Neutrophil (primary cell): ENCODE results near the gene UNK.

Experiments used
- H3K27ac ChIP-seq: fragments of 200-600 bp; sonication (generic); 2 replicates; pipeline ENCODE4 v1.5.1; 2016; ENCODE audit warnings: mild to moderate bottlenecking, moderate library complexity
- H3K27me3 ChIP-seq: fragments of 200-600 bp; sonication (generic); 2 replicates; pipeline ENCODE4 v1.6.0; 2016; ENCODE audit warnings: mild to moderate bottlenecking
- H3K36me3 ChIP-seq: fragments of 200-600 bp; sonication (generic); 2 replicates; pipeline ENCODE4 v1.5.1; 2017
- H3K4me1 ChIP-seq, 2 experiments: fragments of 200-600 bp in 1 of 2; sonication (generic) in 1 of 2; 1 replicate in 1 of 2; 2 replicates in 1 of 2; pipeline versions ENCODE4 v1.5.1 to v1.6.1; 2013 to 2016; ENCODE audit warnings: low read depth in 1 of 2, low read length in 1 of 2, mild to moderate bottlenecking in 1 of 2, moderate library complexity in 1 of 2; ENCODE audit not compliant: control insufficient read depth in 1 of 2, insufficient read depth in 1 of 2
- H3K4me3 ChIP-seq, 2 experiments: fragments of 200-600 bp in 1 of 2; sonication (generic) in 1 of 2; 1 replicate in 1 of 2; 2 replicates in 1 of 2; pipeline ENCODE4 v1.5.1; 2013 to 2016; ENCODE audit warnings: low read depth in 1 of 2, low read length in 1 of 2, mild to moderate bottlenecking in 1 of 2, moderate library complexity in 1 of 2
- H3K9me3 ChIP-seq: fragments of 200-600 bp; sonication (generic); 2 replicates; pipeline ENCODE4 v1.5.1; 2016
- TF ChIP-seq, protein P1 (sequence below): fragments of 200-600 bp; sonication (generic); IDR thresholded peaks from 2 replicates; pipeline ENCODE4 v1.5.1; 2016; ENCODE audit warnings: antibody characterized with exemption

UNK gene

DNA sequence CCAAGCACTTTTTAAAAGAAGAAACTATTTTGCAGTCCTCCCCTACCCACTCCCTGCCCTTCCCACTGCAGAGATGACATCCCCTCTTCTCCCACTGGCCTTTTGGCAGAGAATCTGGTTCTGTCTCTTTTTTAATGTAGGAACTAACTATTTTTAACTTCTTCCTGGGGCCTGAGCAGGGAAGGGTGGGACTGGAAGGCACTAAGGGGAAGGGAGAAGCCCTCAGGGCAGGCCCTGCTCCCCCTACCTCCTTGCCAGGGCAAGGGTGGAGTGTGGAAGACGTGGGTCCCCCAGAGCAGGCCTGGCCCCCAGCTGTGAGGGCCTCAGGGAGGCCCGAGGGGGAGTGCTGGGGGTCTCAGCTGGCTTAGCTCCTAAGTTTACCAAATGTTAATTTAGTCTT lies 40.1 kb downstream of the UNK start:
- Histone ChIP-seq H3K27me3 (no peaks in the 10 kb centered on the region), H3K9me3 (no peaks in the 10 kb centered on the region), H3K27ac (peak overlapping the region; percentile 63), H3K4me1 (no peaks in the 10 kb centered on the region), H3K36me3 (peaks cover 83% of the 10 kb centered on the region), H3K4me3 (no peak overlapping the region)
- TF ChIP-seq, protein P1, sequence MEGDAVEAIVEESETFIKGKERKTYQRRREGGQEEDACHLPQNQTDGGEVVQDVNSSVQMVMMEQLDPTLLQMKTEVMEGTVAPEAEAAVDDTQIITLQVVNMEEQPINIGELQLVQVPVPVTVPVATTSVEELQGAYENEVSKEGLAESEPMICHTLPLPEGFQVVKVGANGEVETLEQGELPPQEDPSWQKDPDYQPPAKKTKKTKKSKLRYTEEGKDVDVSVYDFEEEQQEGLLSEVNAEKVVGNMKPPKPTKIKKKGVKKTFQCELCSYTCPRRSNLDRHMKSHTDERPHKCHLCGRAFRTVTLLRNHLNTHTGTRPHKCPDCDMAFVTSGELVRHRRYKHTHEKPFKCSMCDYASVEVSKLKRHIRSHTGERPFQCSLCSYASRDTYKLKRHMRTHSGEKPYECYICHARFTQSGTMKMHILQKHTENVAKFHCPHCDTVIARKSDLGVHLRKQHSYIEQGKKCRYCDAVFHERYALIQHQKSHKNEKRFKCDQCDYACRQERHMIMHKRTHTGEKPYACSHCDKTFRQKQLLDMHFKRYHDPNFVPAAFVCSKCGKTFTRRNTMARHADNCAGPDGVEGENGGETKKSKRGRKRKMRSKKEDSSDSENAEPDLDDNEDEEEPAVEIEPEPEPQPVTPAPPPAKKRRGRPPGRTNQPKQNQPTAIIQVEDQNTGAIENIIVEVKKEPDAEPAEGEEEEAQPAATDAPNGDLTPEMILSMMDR, result no peak

DNA sequence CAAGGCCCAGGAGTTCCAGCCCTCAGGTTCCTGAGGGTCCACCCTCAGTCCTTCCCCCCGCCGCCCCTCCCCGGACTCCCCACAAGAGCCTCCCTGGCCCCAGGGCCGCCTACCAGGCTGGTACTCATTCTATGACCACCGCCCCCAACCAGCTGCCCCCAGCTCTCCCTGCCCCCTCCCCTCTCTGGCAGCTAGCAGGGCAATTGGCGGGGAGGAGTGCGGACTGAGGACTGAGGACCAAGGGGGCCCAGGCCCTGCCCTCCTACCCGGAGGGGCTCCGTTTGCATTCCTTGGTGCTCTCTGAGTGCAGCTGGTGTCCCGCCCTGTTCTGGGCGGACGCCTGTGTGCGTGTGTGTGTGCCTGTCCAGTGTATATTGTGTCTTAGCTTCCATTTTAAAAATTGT lies 40.5 kb downstream of the UNK start:
- TF ChIP-seq, protein P1, result no peak
- no peak overlapping the region for H3K4me3 ChIP-seq
- H3K27ac ChIP-seq, result peak overlapping the region; percentile 63
- H3K9me3 ChIP-seq, result no peaks in the 10 kb centered on the region
- no peaks in the 10 kb centered on the region for H3K4me1 ChIP-seq
- H3K27me3 ChIP-seq, result no peaks in the 10 kb centered on the region
- H3K36me3 ChIP-seq, result peaks cover 83% of the 10 kb centered on the region

DNA sequence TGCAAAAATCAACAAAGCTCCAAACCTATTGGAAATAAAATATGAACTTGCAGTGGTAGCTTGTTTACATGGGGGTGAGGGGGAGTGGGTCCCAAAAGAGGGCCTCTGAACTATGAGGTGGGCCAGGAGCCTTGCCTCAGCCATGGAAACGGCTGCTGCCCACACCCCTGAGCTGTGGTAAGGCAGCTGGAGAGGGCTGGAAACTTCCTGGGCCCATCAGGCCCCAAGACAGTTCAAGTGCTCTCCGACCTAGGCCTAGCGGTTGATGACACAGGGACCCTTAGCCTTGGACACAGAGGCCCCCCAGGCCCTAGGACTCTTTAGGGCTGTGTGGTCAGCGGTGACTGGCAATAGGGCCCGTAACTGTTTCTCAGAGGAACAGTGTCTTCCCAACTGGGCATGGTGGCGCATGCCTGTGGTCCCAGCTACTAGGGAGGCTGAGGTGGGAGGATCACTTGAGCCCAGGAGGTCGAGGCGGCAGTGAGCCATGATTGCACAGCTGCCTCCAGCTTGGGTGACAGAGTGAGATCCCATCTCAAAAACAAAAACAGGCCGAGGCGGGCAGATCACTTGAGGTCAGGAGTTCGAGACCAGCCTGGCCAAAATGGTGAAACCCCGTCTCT lies 41.3 kb downstream of the UNK start:
- Histone ChIP-seq H3K36me3 (peaks cover 83% of the 10 kb centered on the region), H3K27ac (peak overlapping the region; percentile 63), H3K9me3 (no peaks in the 10 kb centered on the region), H3K4me1 (no peaks in the 10 kb centered on the region), H3K27me3 (no peaks in the 10 kb centered on the region), H3K4me3 (no peak overlapping the region)
- TF ChIP-seq, protein P1, result no peak

DNA sequence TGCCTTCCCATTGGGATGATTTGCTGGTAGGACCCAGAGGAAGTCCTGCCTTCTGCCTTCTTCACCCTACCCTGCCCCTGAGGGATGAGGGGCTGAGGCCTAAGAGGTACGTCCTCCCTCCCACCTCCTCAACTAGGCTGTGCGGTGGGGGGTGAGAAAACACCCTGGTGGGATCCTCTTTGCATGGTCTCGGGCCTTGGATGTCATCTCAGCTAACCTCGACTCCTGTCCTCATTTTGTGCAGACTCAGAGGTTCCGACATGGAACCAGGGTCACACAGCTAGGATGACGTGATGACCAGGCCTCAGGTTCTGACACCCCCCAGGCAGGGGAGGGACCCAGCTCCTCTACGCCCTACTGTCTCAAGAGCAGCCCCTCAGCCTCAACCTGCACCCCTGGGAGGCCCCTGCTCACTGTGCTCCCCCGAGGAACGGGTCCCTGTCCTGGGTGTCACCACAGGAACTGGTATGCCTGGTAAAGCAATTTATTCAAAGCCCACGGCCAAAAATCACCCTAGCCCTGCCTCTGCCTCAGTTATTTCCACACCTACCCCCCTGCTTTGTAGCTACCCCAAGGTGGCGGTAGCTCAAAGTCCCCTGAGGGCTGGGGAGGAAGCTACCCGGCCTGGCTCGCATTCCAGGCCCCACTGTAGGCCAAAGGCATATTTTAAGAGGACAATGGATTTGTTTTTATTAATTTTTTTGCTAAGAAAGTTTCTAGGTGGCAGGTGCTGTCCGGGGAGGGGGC lies 42.1 kb downstream of the UNK start:
- peaks cover 87% of the 10 kb centered on the region for H3K36me3 ChIP-seq
- no peaks in the 10 kb centered on the region for H3K4me1 ChIP-seq
- TF ChIP-seq, protein P1, result no peak

DNA sequence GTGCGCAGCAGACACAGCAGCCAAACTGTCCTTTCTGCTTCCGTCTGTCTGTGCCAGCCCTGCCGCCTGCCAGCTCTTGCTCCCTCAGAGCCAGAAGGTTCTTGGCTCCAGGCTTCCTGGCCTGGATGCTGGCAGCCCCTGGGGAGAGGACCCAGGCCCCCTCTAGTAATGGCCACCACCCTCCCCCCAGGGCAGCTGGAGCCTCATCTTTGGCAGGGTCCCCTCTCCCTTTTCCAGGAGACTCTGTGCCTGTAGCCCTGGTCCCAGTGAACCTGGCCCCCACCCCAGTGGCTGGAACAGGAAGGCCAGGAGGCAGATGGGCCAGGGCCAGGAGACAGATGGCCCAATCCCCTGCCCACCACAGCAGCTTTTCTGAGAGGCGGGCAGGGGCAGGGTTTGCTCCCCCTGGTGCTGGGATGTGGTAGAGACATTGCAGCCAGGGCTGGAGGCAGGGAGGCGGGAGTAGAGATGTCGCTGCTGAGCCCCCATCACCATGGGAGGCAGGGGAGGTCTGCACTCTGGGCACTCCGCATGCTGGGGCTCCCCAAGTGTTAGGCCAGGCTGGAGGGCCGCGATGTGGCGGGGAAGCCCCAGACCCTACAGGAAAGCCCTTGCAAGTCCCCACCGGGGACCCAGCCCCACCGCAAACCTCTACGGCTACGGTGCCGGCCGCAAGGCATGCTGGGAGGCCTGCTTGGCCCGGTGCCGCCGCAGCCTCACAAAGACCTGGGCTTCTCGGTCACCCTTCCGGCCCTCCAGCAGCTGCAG lies 42.9 kb downstream of the UNK start:
- H3K36me3 ChIP-seq, result peaks cover 94% of the 10 kb centered on the region
- H3K27ac ChIP-seq, result peak overlapping the region; percentile 59
- H3K4me3 ChIP-seq, result no peak overlapping the region
- no peaks in the 10 kb centered on the region for H3K27me3 ChIP-seq
- no peaks in the 10 kb centered on the region for H3K9me3 ChIP-seq
- H3K4me1 ChIP-seq, result peaks cover 3 to 4% of the 10 kb centered on the region in 2 experiments
- TF ChIP-seq, protein P1, result peak; percentile 59

More for the DNA sequence above, 42.1 kb downstream of the UNK start:
- H3K27ac ChIP-seq, result peak overlapping the region; percentile 59
- no peak overlapping the region for H3K4me3 ChIP-seq
- H3K27me3 ChIP-seq, result no peaks in the 10 kb centered on the region
- H3K9me3 ChIP-seq, result no peaks in the 10 kb centered on the region
